Measurements from ENCODE around the gene RABL3.

Gene RABL3

GRCh38 chr3:120773932-120774331 lies 31.6 kb upstream of the RABL3 start:
- DNase-seq (ENCODE audit: low read depth) = no peak
- no peak overlapping the region for H3K4me3 ChIP-seq (ENCODE audit: low read depth, low read length)
- in situ Hi-C loops (cut with HindIII; ENCODE audit: low sequenced_read_pairs) = no loop called here
- no peak for TF ChIP-seq CTCF (IDR thresholded peaks at IDR 0.05; ENCODE audit: low read depth, low read length, missing control alignments)

- in situ Hi-C loops (cut with HindIII; ENCODE audit: low sequenced_read_pairs) = no loop called here
- no peak for DNase-seq (ENCODE audit: low read depth)
- H3K4me3 ChIP-seq (ENCODE audit: low read depth, low read length) = no peak overlapping the region
- no peak for TF ChIP-seq CTCF (IDR thresholded peaks at IDR 0.05; ENCODE audit: low read depth, low read length, missing control alignments)
Observed at GRCh38 chr3:120772081-120772480, 29.8 kb upstream of the RABL3 start.

GRCh38 chr3:120770891-120771290 lies 28.6 kb upstream of the RABL3 start:
- no peak for TF ChIP-seq CTCF (IDR thresholded peaks at IDR 0.05; ENCODE audit: low read depth, low read length, missing control alignments)
- no peak overlapping the region for H3K4me3 ChIP-seq (ENCODE audit: low read depth, low read length)
- in situ Hi-C loops (cut with HindIII; ENCODE audit: low sequenced_read_pairs) = no loop called here
- DNase-seq (ENCODE audit: low read depth) = no peak

GRCh38 chr3:120769436-120769835 lies 27.1 kb upstream of the RABL3 start:
- no peak overlapping the region for H3K4me3 ChIP-seq (ENCODE audit: low read depth, low read length)
- in situ Hi-C loops (cut with HindIII; ENCODE audit: low sequenced_read_pairs) = no loop called here
- no peak for TF ChIP-seq CTCF (IDR thresholded peaks at IDR 0.05; ENCODE audit: low read depth, low read length, missing control alignments)
- DNase-seq (ENCODE audit: low read depth) = no peak

GRCh38 chr3:120767106-120767505 lies 24.8 kb upstream of the RABL3 start:
- no peak overlapping the region for H3K4me3 ChIP-seq (ENCODE audit: low read depth, low read length)
- DNase-seq (ENCODE audit: low read depth) = no peak
- TF ChIP-seq CTCF (IDR thresholded peaks at IDR 0.05; ENCODE audit: low read depth, low read length, missing control alignments) = no peak
- in situ Hi-C loops (cut with HindIII; ENCODE audit: low sequenced_read_pairs) = no loop called here

GRCh38 chr3:120766576-120766975 lies 24.3 kb upstream of the RABL3 start:
- in situ Hi-C loops (cut with HindIII; ENCODE audit: low sequenced_read_pairs) = no loop called here
- no peak for TF ChIP-seq CTCF (IDR thresholded peaks at IDR 0.05; ENCODE audit: low read depth, low read length, missing control alignments)
- no peak overlapping the region for H3K4me3 ChIP-seq (ENCODE audit: low read depth, low read length)
- DNase-seq (ENCODE audit: low read depth) = no peak
